ENCODE data around the gene WNT1.
A peak's percentile ranks its signal among the peaks of the same experiment; 100 is the strongest.

The WNT1 gene

DNA sequence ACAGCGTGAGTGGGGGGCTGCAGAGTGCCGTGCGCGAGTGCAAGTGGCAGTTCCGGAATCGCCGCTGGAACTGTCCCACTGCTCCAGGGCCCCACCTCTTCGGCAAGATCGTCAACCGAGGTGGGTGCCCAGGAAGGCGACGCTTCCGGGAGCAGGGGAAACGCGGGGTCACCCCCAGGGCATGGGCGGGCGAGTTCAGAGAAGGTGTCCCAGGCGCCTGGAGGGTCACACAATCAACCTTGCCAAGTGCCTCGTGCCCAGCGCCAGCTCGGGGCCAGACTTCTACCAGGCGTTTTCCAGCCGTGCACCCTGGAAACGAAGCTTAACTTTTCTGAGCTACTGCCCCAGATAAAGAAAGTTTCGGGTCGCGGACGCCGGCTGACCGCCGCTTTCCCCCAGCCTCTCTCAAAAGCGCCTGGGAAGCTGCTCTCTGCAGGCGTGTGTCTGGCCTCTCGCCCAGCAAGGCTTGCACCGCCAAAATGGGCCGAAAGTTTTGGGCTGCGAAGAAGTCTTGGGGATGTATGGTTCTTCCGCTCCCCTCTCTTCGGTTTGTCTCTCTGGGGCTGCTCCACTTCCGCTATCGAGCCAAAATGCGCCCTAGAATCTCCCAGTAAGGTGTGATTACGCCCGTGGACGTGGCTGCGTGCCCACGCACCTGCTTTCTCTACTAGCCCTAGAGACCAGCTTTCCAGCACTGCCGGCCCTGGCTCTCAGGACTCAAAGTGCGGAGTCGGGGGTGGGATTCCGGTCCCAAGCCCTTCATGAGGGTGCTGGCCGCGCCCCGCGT is 1.7 kb downstream of the WNT1 start:
- Histone ChIP-seq H3K4me2 (ENCODE audit: low read length) (peak overlapping the region; percentile 51), H3K9ac (no peak overlapping the region), H3K4me3 (ENCODE audit: low read depth, low read length) (peak overlapping the region; percentile 40), H3K9me3 (ENCODE audit: control insufficient read depth, low read length) (no peaks in the 10 kb centered on the region), H2AFZ (peak overlapping the region; percentile 43), H3K4me1 (peaks cover 23% of the 10 kb centered on the region), H3K79me2 (no peaks in the 10 kb centered on the region), H3K36me3 (ENCODE audit: control insufficient read depth, insufficient read depth, low read length) (no peaks in the 10 kb centered on the region), H3K27me3 (ENCODE audit: control insufficient read depth, insufficient read depth, low read length) (peaks cover 12% of the 10 kb centered on the region), H3K27ac (no peak overlapping the region)
- TF ChIP-seq, protein P1, sequence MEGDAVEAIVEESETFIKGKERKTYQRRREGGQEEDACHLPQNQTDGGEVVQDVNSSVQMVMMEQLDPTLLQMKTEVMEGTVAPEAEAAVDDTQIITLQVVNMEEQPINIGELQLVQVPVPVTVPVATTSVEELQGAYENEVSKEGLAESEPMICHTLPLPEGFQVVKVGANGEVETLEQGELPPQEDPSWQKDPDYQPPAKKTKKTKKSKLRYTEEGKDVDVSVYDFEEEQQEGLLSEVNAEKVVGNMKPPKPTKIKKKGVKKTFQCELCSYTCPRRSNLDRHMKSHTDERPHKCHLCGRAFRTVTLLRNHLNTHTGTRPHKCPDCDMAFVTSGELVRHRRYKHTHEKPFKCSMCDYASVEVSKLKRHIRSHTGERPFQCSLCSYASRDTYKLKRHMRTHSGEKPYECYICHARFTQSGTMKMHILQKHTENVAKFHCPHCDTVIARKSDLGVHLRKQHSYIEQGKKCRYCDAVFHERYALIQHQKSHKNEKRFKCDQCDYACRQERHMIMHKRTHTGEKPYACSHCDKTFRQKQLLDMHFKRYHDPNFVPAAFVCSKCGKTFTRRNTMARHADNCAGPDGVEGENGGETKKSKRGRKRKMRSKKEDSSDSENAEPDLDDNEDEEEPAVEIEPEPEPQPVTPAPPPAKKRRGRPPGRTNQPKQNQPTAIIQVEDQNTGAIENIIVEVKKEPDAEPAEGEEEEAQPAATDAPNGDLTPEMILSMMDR (IDR thresholded peaks at IDR 0.05) = no peak

DNA sequence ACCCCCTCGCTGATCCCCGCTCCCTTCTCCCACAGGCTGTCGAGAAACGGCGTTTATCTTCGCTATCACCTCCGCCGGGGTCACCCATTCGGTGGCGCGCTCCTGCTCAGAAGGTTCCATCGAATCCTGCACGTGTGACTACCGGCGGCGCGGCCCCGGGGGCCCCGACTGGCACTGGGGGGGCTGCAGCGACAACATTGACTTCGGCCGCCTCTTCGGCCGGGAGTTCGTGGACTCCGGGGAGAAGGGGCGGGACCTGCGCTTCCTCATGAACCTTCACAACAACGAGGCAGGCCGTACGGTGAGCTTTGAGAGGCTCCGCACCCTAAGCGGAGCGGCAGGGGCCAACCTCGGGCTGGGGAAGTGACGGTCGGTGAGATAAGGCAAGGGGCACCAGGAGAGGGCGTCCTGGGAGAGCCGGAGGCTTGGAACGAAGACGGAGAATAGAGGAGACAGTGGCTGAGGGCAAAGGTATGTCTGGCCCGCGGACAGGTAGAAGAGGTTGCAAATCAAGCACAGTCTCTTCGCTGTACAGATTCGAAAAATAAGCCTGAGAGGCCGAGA is 2.3 kb downstream of the WNT1 start:
- H3K9me3 ChIP-seq (ENCODE audit: control insufficient read depth, low read length) = no peaks in the 10 kb centered on the region
- H3K4me3 ChIP-seq (ENCODE audit: low read depth, low read length) = peak overlapping the region; percentile 40
- no peak overlapping the region for H3K27ac ChIP-seq
- H3K27me3 ChIP-seq (ENCODE audit: control insufficient read depth, insufficient read depth, low read length) = peaks cover 12% of the 10 kb centered on the region
- peaks cover 23% of the 10 kb centered on the region for H3K4me1 ChIP-seq
- TF ChIP-seq, protein P1 (IDR thresholded peaks at IDR 0.05) = no peak
- peak overlapping the region; percentile 51 for H3K4me2 ChIP-seq (ENCODE audit: low read length)
- H3K9ac ChIP-seq = no peak overlapping the region
- peak overlapping the region; percentile 43 for H2AFZ ChIP-seq
- no peaks in the 10 kb centered on the region for H3K36me3 ChIP-seq (ENCODE audit: control insufficient read depth, insufficient read depth, low read length)
- no peaks in the 10 kb centered on the region for H3K79me2 ChIP-seq

DNA sequence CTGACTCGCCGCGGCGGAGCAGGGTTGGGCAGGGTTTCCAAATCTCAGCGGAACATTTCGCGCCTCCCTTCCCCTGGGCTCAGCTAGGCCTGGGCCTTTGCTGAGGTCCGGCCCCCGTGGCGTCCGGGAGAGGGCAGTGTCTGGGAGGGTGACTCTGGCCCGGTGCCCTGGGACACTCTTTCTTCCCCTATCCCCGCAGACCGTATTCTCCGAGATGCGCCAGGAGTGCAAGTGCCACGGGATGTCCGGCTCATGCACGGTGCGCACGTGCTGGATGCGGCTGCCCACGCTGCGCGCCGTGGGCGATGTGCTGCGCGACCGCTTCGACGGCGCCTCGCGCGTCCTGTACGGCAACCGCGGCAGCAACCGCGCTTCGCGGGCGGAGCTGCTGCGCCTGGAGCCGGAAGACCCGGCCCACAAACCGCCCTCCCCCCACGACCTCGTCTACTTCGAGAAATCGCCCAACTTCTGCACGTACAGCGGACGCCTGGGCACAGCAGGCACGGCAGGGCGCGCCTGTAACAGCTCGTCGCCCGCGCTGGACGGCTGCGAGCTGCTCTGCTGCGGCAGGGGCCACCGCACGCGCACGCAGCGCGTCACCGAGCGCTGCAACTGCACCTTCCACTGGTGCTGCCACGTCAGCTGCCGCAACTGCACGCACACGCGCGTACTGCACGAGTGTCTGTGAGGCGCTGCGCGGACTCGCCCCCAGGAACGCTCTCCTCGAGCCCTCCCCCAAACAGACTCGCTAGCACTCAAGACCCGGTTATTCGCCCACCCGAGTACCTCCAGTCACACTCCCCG is 3.0 kb downstream of the WNT1 start:
- peak overlapping the region; percentile 51 for H3K4me2 ChIP-seq (ENCODE audit: low read length)
- peaks cover 12% of the 10 kb centered on the region for H3K27me3 ChIP-seq (ENCODE audit: control insufficient read depth, insufficient read depth, low read length)
- TF ChIP-seq, protein P1 (IDR thresholded peaks at IDR 0.05) = no peak
- peak overlapping the region; percentile 40 for H3K4me3 ChIP-seq (ENCODE audit: low read depth, low read length)
- H3K79me2 ChIP-seq = no peaks in the 10 kb centered on the region
- no peak overlapping the region for H3K27ac ChIP-seq
- peaks cover 23% of the 10 kb centered on the region for H3K4me1 ChIP-seq
- no peaks in the 10 kb centered on the region for H3K36me3 ChIP-seq (ENCODE audit: control insufficient read depth, insufficient read depth, low read length)
- peak overlapping the region; percentile 29 for H2AFZ ChIP-seq
- H3K9me3 ChIP-seq (ENCODE audit: control insufficient read depth, low read length) = no peaks in the 10 kb centered on the region
- H3K9ac ChIP-seq = no peak overlapping the region

DNA sequence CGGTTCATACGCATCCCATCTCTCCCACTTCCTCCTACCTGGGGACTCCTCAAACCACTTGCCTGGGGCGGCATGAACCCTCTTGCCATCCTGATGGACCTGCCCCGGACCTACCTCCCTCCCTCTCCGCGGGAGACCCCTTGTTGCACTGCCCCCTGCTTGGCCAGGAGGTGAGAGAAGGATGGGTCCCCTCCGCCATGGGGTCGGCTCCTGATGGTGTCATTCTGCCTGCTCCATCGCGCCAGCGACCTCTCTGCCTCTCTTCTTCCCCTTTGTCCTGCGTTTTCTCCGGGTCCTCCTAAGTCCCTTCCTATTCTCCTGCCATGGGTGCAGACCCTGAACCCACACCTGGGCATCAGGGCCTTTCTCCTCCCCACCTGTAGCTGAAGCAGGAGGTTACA is 3.6 kb downstream of the WNT1 start:
- Histone ChIP-seq H3K4me3 (ENCODE audit: low read depth, low read length) (no peak overlapping the region), H3K9me3 (ENCODE audit: control insufficient read depth, low read length) (no peaks in the 10 kb centered on the region), H3K27me3 (ENCODE audit: control insufficient read depth, insufficient read depth, low read length) (peaks cover 12% of the 10 kb centered on the region), H2AFZ (no peak overlapping the region), H3K36me3 (ENCODE audit: control insufficient read depth, insufficient read depth, low read length) (no peaks in the 10 kb centered on the region), H3K27ac (no peak overlapping the region), H3K79me2 (no peaks in the 10 kb centered on the region), H3K4me2 (ENCODE audit: low read length) (no peak overlapping the region), H3K4me1 (peaks cover 23% of the 10 kb centered on the region), H3K9ac (no peak overlapping the region)
- TF ChIP-seq, protein P1 (IDR thresholded peaks at IDR 0.05) = no peak
